GM18507 (cell line): Measurements from ENCODE around the gene DDO.
"Not testable (repeated sequence)": the region's sequence is repeated elsewhere in the genome, so short reads cannot be mapped to it uniquely, and the experiment has no call there.

ENCODE experiments used
- DNase-seq: peaks from one replicate; pipeline ENCODE4 v3.0.0; 2011; ENCODE audit warnings: low read depth; ENCODE audit not compliant: insufficient read length; ENCODE audit errors: extremely low spot score
- FAIRE-seq: peaks from 2 replicates; lab custom pipeline; 2011; peaks lifted over from hg19 to GRCh38; lab: Jason Lieb, UNC

The DDO gene

GRCh38 chr6:110351986-110352385, 63.4 kb downstream of the DDO start:
- no peak for DNase-seq
- no peak for FAIRE-seq

- FAIRE-seq: no peak
These were observed 63.8 kb downstream of the DDO start for GRCh38 chr6:110351546-110351945.

GRCh38 chr6:110350593-110350992, 64.8 kb downstream of the DDO start:
- not testable (repeated sequence) for DNase-seq, FAIRE-seq

More at GRCh38 chr6:110351546-110351945, 63.8 kb downstream of the DDO start:
- no peak for DNase-seq

- DNase-seq (no peak), FAIRE-seq (no peak)
These were observed 66.2 kb downstream of the DDO start for GRCh38 chr6:110348961-110349690.

- no peak for FAIRE-seq
- DNase-seq: no peak
These were observed 70.3 kb downstream of the DDO start for GRCh38 chr6:110345025-110345424.

- FAIRE-seq (no peak), DNase-seq (no peak)
These were observed 72.6 kb downstream of the DDO start for GRCh38 chr6:110342759-110343158.
